NCI-H187 treated with DMSO at 0.1 percent for 48 hours (cell line): ENCODE data around the gene ATXN1.
"Not testable (repeated sequence)": the region's sequence is repeated elsewhere in the genome, so short reads cannot be mapped to it uniquely, and the experiment has no call there.

Experiments used
- DNase-seq: peaks from one replicate; lab custom pipeline; 2025; lab: John Stamatoyannopoulos, UW

Gene ATXN1

DNA sequence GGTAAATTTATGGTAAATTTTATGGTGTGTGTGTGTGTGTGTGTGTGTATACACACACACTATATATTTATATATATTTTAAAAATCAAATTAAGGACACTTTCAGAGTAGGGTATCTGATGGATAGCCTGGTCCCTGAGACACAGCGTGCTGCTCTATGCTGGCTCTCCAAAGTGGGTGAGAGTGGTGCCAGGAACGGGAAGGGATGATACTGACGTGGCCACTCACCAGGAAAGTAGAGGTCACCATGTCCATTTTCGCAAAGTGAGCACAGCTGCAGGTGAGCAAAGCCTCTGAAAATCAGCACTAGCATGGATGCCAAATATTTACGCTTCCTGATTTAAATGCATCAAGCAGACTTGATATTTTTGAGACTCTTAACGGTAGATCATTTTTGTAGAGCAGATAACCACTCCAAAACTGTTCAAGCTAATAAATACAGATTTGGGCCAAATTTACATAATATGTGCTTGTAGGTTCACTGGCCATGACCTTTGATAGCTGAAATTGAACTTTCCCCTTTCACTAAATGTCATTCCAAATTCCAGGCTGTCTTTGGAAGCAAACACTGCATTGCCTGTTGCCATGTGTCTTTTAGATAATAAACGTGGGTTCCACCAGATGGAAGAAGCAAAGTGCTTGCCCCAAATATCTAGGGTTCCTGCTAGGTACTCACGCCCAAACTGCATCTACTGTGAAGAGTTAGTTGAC is 116.6 kb downstream of the ATXN1 start:
- DNase-seq = no peak

DNA sequence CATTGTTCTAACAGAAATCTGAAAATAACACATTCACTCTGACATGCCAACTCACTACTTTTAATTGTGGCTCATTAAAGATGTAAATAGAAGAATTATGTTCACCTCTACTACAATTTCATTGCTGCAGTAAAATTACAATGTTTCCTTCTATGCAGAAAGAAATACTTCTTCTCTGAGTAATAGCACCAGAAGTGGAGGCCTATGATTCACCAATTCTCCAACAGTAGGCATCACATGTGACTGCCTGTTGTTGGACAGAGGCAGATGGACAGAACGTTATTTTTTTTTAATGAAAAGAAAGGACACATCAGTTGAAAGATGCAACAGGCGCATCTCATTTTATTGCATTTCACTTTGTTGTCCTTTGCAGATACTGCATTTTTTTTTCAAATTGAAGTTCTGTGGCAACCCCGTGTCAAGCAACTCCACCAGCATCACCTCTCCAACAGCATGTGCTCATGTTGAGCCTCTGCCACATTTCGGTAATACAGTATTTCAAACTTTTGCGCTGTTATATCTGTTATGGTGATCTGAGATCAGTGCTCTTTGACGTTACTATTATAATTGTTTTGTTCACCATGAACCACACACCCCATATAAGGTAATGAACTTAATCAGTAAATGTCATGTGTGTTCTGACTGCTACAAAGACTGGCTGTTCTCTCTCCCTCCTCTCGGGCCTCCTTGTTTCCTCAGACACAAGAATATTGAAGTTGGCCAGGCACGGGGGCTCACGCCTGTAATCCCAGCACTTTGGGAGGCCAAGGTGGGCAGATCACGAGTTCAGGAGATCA is 121.4 kb downstream of the ATXN1 start:
- DNase-seq = no peak

DNA sequence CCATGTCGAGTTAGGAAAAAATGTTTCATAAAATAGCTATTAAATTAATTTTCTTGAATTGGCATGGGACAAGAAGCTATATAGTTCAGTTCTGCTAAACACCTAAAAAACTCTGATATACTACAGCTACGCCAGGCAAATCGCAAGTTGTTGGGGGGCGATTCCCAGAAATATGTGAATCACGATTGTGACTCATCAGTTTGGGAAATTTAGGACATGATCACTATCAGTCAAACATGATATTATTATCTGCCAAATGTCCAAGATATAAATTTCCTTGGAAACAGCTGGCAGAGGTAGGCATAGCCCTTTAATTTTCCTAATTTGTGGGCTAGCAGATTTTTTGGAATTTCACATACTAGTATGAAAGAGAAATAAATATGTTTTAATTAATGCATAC is 123.6 kb downstream of the ATXN1 start:
- DNase-seq = no peak

DNA sequence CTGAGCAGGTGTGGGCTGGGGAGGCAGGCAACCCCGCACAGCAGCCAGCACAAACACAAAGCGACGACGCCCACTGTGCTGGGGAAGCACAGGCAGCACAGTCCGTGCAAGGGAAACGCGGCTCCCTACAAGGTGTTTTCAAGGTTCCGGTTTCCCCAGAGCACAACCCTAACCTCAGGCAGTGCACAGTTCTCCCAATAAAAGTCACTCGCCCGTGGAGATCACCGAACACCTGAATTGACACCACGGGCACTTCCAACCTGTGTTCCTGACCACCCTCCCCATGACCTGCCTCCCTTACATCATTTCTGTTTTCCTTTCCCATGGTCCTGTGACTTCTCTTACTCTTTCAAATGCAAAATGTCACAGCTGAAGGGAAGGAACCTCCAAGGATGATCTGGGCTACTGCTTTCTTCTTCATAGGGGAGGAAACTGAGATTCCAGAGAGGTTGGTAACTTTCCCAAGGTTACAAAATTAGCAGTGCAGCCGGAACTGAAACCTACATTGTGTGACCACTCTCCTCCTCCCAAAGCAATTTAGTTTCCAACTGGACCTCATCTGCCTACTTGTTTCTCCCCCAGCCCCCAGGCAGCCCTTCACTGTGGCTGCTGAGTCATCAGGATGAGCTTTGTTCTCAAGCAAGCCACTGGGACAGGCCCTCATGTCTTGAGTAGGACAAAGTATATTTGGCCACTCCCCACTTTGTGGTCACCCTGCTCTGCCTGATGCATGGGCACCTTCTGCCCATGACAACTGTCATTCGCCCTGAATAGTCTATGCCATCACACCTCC is 125.3 kb downstream of the ATXN1 start:
- DNase-seq = no peak

DNA sequence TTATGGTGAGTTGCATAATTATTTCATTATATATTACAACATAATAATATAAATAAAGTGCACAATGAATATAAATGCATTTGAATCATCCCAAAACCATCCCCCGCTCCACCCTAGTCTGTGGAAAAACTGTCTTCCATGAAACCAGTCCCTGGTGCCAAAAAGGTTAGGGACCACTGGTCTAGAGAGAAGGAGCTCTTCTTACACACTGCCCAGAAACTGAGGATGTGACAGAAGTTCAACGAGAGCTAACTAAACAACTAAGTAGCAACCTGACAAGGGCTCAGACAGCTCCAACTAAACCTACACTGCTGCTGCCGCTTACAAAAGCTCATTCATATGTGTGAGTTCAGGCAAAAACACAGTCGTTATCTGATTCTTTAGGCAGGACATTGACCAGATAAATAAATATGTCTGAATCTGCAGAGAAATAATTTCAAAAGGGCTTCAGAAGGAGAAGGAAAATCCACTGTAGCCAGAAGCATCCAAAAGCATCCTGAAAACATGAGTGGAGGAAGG is 125.9 kb downstream of the ATXN1 start:
- DNase-seq = no peak

DNA sequence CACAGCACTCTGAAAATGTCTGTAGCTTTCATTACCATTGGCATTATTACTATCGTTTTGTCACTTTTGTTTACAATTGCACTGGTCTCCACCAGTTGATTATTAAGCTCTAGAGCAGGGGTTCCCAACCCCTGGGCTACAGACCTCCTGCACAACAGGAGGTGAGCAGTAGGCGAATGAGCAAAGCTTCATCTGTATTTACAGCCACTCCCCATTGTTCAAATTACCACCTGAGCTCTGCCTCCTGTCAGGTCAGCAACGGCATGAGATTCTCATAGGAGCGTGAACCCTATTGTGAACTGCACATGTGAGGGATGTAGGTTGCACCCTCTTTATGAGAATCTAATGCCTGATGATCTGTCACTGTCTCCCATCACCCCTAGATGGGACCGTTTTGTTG is 126.4 kb downstream of the ATXN1 start:
- DNase-seq = no peak

DNA sequence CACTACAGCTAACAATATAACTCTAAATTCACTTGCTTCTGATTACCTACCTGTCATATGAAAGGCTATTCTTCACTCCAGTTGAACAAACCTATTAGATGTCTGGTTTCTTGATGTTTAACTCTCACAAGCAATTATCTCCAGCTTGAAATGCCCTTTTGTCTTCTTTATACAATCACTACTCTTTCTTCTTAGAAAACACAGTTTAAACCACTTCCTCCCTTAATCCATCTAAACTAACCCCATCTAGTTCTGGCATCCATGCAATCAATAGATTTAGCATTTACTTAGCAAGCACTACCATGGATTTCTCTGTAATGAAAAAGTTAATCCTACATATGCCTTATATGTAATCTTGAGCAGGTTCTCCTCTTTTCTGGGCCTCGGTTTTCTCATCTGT is 127.3 kb downstream of the ATXN1 start:
- no peak for DNase-seq

DNA sequence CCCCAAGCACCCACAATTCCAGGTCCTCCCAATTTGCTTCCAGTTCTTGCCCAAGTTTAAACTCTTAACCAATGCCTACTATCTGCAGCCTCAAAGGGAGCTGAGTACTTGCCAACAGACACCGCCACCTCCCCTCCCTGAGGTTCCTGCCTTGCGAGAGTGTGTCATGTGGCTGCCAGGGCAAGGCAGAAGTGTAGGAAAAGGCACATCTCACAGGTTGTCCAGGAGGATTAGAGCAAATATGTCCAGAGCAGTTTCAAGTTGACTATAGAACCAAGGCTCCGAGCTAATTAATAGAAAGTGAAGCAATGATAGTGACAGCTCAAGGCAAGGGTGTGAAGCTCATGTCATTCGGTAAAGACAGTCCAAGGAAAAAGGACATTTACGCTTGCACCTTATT is 127.8 kb downstream of the ATXN1 start:
- no peak for DNase-seq

DNA sequence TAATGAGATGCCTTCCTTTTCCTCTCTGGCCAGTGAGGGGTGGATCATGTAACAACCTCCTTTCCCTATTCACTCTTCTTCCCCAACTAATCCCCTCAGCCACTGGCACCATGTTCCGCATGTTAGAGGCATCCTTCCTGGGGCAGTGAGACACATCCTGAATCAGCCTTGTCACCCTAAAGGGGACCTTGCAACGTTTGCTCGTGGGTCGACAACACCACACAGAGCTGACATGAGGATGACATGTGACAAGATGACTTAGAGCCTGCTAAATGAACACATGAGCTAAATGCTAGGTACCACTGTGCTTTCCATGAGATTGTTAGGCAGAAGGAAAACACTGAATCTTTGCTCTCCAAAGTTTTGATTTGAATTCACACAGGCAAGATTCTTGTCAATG is 129.2 kb downstream of the ATXN1 start:
- DNase-seq = no peak

DNA sequence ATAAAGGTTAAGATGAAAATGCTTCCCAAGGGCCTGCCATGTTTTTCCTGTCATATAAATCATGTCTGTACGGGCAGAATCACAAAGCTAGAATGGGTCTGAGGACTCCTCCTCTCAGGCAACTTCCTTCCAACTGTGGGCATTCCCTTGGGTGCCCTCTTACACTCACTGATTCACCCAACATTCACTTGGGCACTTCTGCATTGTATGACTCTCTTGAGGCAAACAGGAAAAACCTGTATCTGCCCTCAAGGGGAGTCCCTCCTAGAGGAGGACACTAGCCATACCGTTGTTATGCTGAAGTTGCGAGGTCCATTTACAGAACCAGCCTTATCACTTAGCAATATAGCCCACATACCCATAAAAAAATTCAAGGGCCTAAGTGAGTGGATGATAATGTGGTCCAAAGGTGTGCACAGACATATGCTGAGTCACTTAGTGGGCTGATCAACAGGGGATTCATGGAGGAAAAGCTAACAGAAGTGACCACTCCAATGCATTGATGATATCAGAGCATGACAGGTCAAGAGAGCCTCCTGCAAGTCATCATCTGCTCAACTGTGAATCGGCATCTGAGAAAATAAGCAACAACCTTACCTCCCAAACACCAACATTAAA is 131.1 kb downstream of the ATXN1 start:
- no peak for DNase-seq

DNA sequence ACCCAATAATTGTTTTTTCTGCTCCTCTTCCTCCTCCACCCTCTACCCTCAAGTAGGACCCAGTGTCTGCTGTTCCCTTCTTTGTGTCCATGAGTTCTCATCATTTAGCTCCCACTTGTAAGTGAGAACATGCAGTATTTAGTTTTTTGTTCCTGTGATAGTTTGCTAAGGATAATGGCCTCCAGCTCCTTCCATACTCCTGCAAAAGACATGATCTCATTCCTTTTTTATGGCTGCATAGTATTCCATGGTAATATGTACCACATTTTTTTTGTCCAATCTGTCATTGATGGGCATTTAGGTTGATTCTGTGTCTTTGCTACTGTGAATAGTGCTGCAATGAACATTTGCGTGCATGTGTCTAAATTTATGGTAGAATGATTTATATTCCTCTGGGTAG is 132.7 kb downstream of the ATXN1 start:
- DNase-seq = not testable (repeated sequence)

DNA sequence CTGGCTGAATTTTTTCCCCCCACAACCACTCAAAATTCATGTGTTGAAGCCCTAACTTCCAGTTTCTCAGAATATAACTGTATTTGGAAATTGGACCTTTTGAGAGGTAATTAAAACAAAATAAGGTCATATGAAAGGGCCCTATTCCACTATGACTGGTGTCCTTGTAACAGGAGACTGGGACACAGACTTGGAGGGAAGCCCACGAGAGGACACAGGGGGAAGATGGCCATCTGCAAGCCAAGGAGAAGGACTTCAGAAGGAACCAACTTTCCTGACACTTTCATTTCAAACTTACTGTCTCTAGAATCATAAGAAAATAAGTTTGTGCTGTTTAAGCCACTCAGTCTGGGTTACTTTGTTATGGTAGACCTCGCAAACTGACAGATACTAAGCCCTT is 134.6 kb downstream of the ATXN1 start:
- no peak for DNase-seq

DNA sequence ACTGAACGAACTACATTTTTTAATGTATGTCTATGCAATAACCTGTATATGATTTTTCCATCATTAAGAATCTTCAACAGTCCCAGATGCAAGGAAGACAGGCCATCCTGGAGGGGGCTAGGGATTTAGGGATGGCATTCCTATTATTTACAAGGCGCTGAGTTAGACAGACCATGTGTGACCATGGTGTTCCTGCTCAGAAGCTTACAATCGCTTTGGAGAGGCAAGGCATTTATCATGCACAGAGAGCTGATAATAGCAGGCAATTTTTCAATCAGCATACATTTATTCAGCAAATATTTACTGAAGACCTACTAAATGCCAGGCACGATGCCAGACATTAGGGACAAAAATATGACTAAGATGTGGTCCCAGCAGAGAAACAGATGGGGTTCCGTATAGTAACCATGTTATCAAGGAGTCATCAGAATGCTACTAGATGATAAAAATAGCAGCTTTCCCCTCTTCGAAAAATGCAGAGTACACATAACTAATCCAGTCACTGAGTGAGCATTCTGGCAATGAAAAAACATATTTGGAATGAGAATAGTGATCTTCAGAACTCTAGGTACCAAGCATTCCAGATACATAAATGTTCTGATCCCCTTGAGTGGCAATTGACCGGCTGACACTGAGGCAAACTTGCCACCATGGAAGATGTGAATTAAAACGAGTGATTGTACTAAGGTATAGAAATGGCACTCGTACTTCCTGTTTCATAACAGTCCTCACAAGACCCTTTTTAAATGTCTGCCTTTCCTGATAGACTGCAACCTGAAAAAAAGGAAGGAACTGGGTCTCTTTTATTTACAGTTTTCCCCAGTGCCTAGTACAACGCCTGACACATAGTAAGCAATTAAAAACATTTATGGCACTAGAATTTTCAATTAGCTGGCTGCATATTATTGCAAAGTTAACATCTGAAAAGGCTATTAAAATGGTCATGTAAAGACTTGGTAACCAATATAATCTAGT is 135.7 kb downstream of the ATXN1 start:
- no peak for DNase-seq

DNA sequence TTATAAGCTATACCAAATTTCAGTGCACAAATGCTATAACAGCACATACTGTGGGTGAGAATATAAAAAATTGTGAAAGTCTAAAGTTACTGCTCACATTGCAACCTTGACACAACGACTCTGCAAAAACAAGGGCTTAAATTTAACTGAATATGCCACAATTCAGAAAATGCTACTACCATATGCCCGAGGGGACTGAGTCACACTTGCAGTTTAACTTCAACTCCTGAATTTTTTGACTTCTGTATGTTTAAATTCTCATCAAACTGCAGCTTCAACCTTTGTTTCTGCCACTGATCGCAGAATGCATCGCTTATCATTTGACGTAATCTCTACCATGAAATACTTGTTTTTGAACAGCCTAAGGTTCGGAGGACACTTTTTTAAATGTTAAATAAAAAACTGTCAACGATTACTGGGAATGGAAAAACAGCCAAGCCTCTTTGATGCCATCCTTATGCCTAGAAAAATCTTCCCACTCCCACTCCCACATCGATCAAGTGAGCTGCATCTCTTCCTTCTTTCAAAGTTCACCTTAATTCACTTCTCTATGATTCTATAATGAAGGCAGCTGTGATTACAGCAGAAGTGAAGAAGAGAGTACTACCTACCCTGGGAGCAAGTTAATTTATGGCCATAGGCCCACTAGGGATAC is 136.5 kb downstream of the ATXN1 start:
- no peak for DNase-seq

DNA sequence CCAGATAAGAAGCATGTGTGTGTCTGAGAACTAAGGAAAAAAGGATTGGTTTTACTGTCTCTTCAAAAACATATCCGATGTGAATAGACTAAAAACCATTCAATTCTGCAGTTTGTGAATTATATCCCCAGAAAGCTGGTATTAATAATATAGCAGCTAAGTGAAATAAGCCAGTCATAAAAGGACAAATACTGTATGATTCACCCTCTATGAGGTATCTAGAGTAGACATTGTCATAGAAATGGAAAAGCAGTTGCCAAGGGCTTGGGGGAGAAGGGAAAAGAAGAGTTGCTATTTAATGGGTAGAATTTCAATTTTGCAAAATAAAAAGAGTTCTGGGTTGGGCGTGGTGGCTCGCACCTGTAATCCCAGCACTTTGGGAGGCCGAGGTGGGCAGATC is 137.5 kb downstream of the ATXN1 start:
- DNase-seq = no peak

DNA sequence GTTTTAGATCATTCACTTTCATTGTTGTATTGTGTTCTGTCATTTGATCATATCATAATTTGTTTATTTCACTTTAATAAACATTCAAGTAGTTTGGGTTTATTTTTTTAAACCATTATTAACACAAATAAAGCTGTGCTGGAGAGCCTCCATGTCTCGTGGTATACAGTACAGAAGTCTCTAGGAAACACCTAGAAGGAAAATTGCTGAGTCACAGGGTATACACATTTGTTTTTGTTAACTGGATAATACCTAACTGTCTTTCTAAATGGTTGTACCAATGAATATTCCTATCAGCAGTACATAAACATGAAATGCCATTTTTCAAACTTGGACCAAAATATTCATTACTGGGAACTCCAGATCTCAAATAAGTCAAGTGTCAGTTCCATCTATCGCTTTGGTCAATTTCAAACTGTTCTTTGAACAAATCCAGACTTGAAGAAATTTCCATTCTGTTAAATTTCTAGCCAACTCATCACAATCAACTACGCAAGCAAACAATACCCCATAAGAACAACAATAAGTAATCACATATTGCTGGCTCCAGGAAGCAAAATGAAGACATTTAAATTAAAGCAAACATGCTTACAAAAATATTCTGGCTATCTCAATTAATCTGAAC is 138.1 kb downstream of the ATXN1 start:
- no peak for DNase-seq

DNA sequence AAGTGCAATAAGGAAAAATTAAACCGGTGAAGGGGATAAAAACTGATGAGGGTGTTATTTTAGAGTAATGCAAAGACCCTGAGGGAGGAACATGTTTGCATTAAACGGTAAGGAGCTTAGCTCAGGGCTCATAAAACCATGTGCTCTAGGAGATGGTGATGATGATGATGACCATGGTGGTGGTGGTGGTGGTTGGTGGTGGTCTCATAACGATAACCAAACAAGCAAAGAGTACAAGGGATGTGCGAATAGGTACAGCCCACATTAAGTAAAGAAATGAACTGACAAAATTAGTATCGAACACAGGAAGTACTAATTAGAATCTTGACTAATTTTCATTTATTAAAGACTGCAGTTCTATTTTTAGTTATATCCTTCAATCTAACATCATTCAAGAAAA is 139.1 kb downstream of the ATXN1 start:
- DNase-seq = no peak

DNA sequence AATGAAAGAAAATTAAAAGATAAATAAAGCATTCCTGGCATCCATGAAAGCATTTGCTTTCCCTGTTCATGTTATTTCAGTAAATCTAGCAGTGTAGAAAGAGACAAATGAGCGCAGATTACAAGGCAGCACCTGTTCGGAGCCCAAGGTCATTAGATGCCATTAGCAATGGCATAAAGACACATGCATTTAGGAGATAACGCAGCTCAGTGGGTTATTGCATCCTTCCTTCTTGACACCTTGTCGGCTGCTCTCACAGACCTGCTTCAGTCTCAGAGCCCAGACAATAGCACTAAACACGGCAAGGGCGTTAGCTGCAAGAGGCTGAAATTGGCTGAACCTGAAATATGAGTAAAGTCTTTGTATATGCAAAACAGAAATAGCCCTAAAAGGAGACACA is 140.3 kb downstream of the ATXN1 start:
- DNase-seq = no peak

DNA sequence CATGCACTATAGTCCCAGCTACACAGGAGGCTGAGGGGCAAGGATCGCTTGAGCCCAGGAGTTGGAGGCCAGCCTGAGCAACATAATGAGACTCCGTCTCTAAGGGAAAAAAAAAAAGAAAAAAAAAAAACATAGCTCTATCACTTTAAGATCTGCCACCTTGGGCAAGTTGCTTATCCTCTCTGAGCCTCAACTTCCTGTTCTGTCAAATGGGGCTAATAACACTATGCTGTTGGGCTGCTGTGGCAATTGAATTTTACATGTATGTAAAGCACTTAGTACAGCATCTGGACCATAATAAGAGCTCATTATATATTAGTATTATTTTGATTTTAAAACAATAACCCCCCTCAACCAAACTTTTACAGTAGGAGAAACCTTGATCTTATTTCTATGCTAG is 141.5 kb downstream of the ATXN1 start:
- no peak for DNase-seq

DNA sequence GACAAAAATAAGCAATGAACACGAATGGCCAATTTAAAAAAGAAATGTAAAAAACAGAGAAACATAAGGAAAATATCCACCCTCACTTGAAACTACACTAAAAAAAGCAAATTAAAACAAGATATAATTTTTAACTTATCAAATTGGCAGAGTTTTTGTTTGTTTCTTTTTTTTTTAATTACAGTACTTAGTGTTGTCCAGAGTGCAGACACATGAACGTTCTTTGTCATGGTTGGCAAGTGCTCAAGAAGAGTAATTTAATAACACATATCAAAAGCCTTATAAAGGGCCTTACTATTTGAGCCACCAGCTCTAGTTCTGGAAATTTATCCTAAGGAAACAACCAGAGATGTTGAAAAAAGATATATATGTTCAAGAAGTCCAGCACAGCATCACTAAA is 142.3 kb downstream of the ATXN1 start:
- DNase-seq = no peak
